ENCODE measurements around the gene ADARB2.

- TF ChIP-seq CTCF (conservative IDR thresholded peaks at IDR 0.05; ENCODE audit: low read depth in 2 of 2) (no peak), EZH2 (IDR thresholded peaks at IDR 0.05; ENCODE audit: low read depth, unreplicated experiment) (no peak), POLR2AphosphoS5 (IDR thresholded peaks at IDR 0.05; ENCODE audit: low read depth) (no peak), REST (IDR thresholded peaks at IDR 0.05; ENCODE audit: unreplicated experiment) (no peak), STAT1 (IDR thresholded peaks at IDR 0.05; ENCODE audit: unreplicated experiment) (no peak), EZH2phosphoT487 (IDR thresholded peaks at IDR 0.05; ENCODE audit: unreplicated experiment) (no peak)
These were observed 193.1 kb downstream of the ADARB2 start for GRCh38 chr10:1544209-1544673.
